Central memory CD8-positive, alpha-beta T cell (primary cell): ENCODE results near the gene PLXNA4.

ENCODE experiments used
- ATAC-seq: fragments of 150-1000 bp; cut with Tn5 transposase; replicated peaks from 2 replicates; pipeline ENCODE4 v1.10.0; 2022; ENCODE audit warnings: mild to moderate bottlenecking, moderate FRiP score, moderate number of reproducible peaks; ENCODE audit not compliant: poor library complexity, severe bottlenecking; ENCODE audit errors: extremely low read depth
- DNase-seq, 2 donors: peaks; one replicate each; pipeline ENCODE4 v3.0.0; 2021; ENCODE audit warnings: low spot score in 2 of 2
- H3K27ac Mint-ChIP-seq: one replicate; pipeline ENCODE4 v1.8.0; 2022; ENCODE audit warnings: low read depth, mild to moderate bottlenecking, moderate library complexity, mixed read lengths
- H3K27me3 Mint-ChIP-seq: one replicate; pipeline ENCODE4 v1.8.0; 2022; ENCODE audit warnings: mixed read lengths
- H3K36me3 Mint-ChIP-seq: one replicate; pipeline ENCODE4 v1.8.0; 2022; ENCODE audit warnings: mild to moderate bottlenecking, moderate library complexity, mixed read lengths; ENCODE audit not compliant: insufficient read depth
- H3K4me1 Mint-ChIP-seq: one replicate; pipeline ENCODE4 v1.8.0; 2022; ENCODE audit warnings: mixed read lengths
- H3K4me3 Mint-ChIP-seq: one replicate; pipeline ENCODE4 v1.8.0; 2022; ENCODE audit warnings: mild to moderate bottlenecking, moderate library complexity, mixed read lengths
- H3K9me3 Mint-ChIP-seq: one replicate; pipeline ENCODE4 v1.8.0; 2022; ENCODE audit warnings: mixed read lengths

PLXNA4 gene

GRCh38 chr7:132345543-132346129 is 230.6 kb downstream of the PLXNA4 start:
- peaks cover 58% of the 10 kb centered on the region for H3K27me3 Mint-ChIP-seq

GRCh38 chr7:132345030-132345429 is 231.2 kb downstream of the PLXNA4 start:
- Mint-ChIP-seq H3K36me3 (no peaks in the 10 kb centered on the region), H3K9me3 (no peaks in the 10 kb centered on the region), H3K27ac (no peak overlapping the region), H3K27me3 (peaks cover 57% of the 10 kb centered on the region), H3K4me1 (no peaks in the 10 kb centered on the region), H3K4me3 (no peak overlapping the region)
- DNase-seq (no peak), ATAC-seq (no peak)

More at GRCh38 chr7:132345543-132346129, 230.6 kb downstream of the PLXNA4 start:
- H3K4me3 Mint-ChIP-seq: no peak overlapping the region
- H3K9me3 Mint-ChIP-seq: no peaks in the 10 kb centered on the region
- no peak overlapping the region for H3K27ac Mint-ChIP-seq
- H3K4me1 Mint-ChIP-seq: no peaks in the 10 kb centered on the region
- no peak for ATAC-seq
- no peaks in the 10 kb centered on the region for H3K36me3 Mint-ChIP-seq
- DNase-seq: no peak

GRCh38 chr7:132343199-132343598 is 233.1 kb downstream of the PLXNA4 start:
- Mint-ChIP-seq H3K27ac (no peak overlapping the region), H3K27me3 (peaks cover 44% of the 10 kb centered on the region), H3K9me3 (no peaks in the 10 kb centered on the region), H3K36me3 (no peaks in the 10 kb centered on the region), H3K4me3 (no peak overlapping the region), H3K4me1 (no peaks in the 10 kb centered on the region)
- DNase-seq (no peak), ATAC-seq (no peak)

GRCh38 chr7:132337450-132338080 is 238.7 kb downstream of the PLXNA4 start:
- Mint-ChIP-seq H3K27me3 (peaks cover 61% of the 10 kb centered on the region), H3K4me3 (no peak overlapping the region), H3K9me3 (no peaks in the 10 kb centered on the region), H3K27ac (no peak overlapping the region), H3K36me3 (no peaks in the 10 kb centered on the region), H3K4me1 (no peaks in the 10 kb centered on the region)
- no peak for ATAC-seq
- no peak for DNase-seq

- H3K4me1 Mint-ChIP-seq: no peaks in the 10 kb centered on the region
- H3K27me3 Mint-ChIP-seq: peaks cover 69% of the 10 kb centered on the region
- ATAC-seq: no peak
- H3K4me3 Mint-ChIP-seq: no peak overlapping the region
- no peaks in the 10 kb centered on the region for H3K36me3 Mint-ChIP-seq
- DNase-seq: no peak
- H3K27ac Mint-ChIP-seq: no peak overlapping the region
- no peaks in the 10 kb centered on the region for H3K9me3 Mint-ChIP-seq
These were observed 239.5 kb downstream of the PLXNA4 start for GRCh38 chr7:132336797-132337196.

- no peak for DNase-seq
- H3K27ac Mint-ChIP-seq: no peak overlapping the region
These were observed 243.0 kb downstream of the PLXNA4 start for GRCh38 chr7:132333301-132333700.

DNA sequence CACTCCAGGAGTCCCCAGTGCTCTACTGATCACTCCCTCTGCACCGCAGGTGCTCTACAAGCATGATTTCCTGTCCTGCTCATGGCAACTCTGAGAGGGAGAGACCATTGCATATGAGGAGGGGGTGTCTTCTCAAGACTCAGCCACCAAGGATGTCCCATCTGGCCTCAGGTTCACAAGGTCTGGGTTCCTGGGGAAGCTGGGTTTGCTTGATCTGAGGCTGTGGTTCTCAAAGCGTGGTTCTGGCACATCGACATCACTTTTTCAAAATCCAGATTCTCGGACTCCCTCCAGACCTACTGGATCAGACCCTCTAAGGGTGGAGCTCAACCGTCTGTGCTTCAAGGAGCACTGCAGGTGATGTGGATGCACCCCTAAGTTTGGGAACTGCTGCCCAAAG is 247.5 kb downstream of the PLXNA4 start:
- no peaks in the 10 kb centered on the region for H3K4me1 Mint-ChIP-seq
- ATAC-seq (no peak), DNase-seq (no peak)
- H3K27ac Mint-ChIP-seq: no peak overlapping the region
- H3K4me3 Mint-ChIP-seq: no peak overlapping the region
- H3K9me3 Mint-ChIP-seq: no peaks in the 10 kb centered on the region
- H3K36me3 Mint-ChIP-seq: no peaks in the 10 kb centered on the region
- H3K27me3 Mint-ChIP-seq: peaks cover 88% of the 10 kb centered on the region

More at GRCh38 chr7:132333301-132333700, 243.0 kb downstream of the PLXNA4 start:
- H3K9me3 Mint-ChIP-seq: no peaks in the 10 kb centered on the region
- peaks cover 90% of the 10 kb centered on the region for H3K27me3 Mint-ChIP-seq
- no peaks in the 10 kb centered on the region for H3K36me3 Mint-ChIP-seq
- ATAC-seq: no peak
- H3K4me3 Mint-ChIP-seq: no peak overlapping the region
- no peaks in the 10 kb centered on the region for H3K4me1 Mint-ChIP-seq

GRCh38 chr7:132328047-132328620 is 248.1 kb downstream of the PLXNA4 start:
- H3K4me1 Mint-ChIP-seq: no peaks in the 10 kb centered on the region
- H3K4me3 Mint-ChIP-seq: no peak overlapping the region
- H3K36me3 Mint-ChIP-seq: no peaks in the 10 kb centered on the region
- H3K27ac Mint-ChIP-seq: no peak overlapping the region
- ATAC-seq: no peak
- H3K9me3 Mint-ChIP-seq: no peaks in the 10 kb centered on the region
- peaks cover 88% of the 10 kb centered on the region for H3K27me3 Mint-ChIP-seq
- no peak for DNase-seq

DNA sequence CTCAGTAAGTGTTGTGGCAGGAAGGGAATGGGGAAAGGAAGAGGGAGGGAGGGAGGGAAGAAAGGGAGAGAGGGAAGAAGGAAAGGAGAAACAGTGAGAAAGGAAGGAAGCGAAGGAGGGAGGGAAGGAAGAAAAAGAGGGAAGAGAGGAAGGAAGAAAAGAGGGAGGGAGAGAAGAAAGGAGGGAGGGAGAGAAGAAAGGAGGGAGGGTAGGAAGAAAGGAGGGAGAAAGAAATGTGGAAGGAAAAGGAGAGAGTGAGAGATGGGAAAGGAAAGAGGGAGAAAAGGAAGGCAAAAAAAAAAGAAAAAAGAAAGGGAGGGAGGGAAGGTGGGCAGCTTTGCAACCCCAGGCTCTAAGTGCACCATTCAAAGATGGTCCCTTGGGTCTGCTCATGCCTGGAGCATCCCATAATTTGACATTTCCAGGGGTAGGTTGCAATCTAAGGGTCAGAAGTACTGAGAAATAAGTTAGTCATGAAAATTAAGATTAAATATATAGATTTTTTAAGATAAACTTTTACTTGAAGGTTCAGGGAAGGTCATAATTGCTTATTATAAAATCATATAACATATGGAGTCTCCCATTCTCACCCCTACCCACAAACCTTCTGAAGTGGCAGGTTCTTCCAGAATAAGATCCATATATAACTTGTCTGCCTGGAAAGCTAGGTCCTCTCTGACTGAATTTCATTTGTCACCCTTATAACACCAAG is 249.2 kb downstream of the PLXNA4 start:
- H3K9me3 Mint-ChIP-seq: no peaks in the 10 kb centered on the region
- no peak overlapping the region for H3K27ac Mint-ChIP-seq
- no peak overlapping the region for H3K4me3 Mint-ChIP-seq
- peaks cover 78% of the 10 kb centered on the region for H3K27me3 Mint-ChIP-seq
- no peaks in the 10 kb centered on the region for H3K36me3 Mint-ChIP-seq
- no peak for DNase-seq
- no peak for ATAC-seq
- no peaks in the 10 kb centered on the region for H3K4me1 Mint-ChIP-seq

DNA sequence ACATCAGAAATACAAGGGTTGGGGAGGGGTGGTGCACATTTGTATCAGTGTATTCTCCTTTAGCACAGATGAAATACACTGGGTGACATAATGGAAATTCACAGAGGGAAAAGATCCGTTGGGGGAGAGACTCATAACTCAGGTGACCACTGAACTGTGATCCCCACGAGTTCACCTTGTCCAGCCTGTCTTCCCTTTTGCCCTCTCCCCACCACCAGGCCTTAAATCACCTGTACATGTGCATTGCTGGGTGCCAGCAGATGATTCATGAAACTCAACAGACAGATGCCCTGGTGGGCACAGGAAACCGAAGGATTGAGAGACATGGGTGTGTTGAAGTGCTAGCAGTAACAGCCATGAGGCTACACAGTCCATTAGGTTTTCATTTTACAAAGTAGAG is 253.3 kb downstream of the PLXNA4 start:
- Mint-ChIP-seq H3K4me1 (peaks cover 7% of the 10 kb centered on the region), H3K27ac (no peak overlapping the region), H3K4me3 (no peak overlapping the region), H3K9me3 (no peaks in the 10 kb centered on the region), H3K36me3 (peaks cover 1% of the 10 kb centered on the region), H3K27me3 (peaks cover 85% of the 10 kb centered on the region)
- no peak for ATAC-seq
- DNase-seq: no peak

DNA sequence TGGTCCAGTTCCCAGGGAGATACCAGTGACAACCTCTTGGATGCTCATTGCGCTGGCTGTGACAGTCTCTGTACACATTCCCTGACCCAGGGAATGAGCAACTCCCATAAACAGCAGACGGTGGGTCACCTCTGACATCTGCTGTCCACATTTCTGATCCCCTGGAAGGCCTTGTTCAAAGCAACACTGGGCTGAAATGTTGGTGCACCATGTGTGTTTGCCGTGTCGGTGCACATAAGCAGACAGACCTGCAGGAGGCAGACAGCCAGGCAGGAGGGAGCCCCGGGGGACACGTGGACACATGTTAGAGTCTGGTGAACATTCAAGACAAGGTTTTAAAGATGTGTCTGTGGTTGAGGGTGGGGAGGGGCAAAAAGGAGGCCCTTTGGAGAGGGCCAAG is 254.9 kb downstream of the PLXNA4 start:
- Mint-ChIP-seq H3K4me3 (no peak overlapping the region), H3K4me1 (peaks cover 7% of the 10 kb centered on the region), H3K9me3 (peaks cover 7% of the 10 kb centered on the region), H3K27me3 (peaks cover 88% of the 10 kb centered on the region), H3K36me3 (peaks cover 3% of the 10 kb centered on the region), H3K27ac (no peak overlapping the region)
- ATAC-seq (no peak), DNase-seq (no peak)

DNA sequence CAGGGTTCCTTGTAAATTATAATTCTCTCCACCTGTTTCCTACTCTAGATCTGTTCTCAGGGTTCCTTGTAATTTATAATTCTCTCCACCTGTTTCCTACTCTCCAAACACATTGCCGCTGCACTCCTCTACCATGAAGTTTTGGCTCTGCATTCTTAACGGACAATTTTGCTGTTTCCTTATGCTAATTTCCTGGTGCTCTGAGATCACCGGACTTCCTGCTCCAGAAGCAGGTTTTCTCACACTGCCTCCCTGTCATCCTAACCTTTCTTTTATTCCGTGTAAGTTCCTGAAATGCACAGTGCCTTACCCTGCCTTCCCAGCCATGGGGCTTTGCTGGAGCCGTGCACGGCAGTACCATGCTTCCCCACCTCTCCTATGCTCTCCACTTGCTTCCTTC is 256.8 kb downstream of the PLXNA4 start:
- peaks cover 7% of the 10 kb centered on the region for H3K4me1 Mint-ChIP-seq

More for the DNA sequence above, 256.8 kb downstream of the PLXNA4 start:
- H3K4me3 Mint-ChIP-seq: no peak overlapping the region
- H3K27me3 Mint-ChIP-seq: peaks cover 80% of the 10 kb centered on the region
- peaks cover 3% of the 10 kb centered on the region for H3K36me3 Mint-ChIP-seq
- DNase-seq (no peak), ATAC-seq (no peak)
- peaks cover 7% of the 10 kb centered on the region for H3K9me3 Mint-ChIP-seq
- no peak overlapping the region for H3K27ac Mint-ChIP-seq
